SK-N-SH treated with all-trans-retinoic acid at 6 μM for 48 hours (cell line): ENCODE measurements around the gene FLOT1.

Experiments used
- ATAC-seq: fragments of 200-7000 bp; cut with Tn5 transposase; 3 replicates; pipeline ENCODE4 v1.9.1; 2020; ENCODE audit warnings: mild to moderate bottlenecking, moderate library complexity
- ARNTL ChIP-seq: fragments of 450-650 bp; formaldehyde crosslinking; IDR thresholded peaks from 2 replicates; pipeline ENCODE4 v1.5.0; 2020; ENCODE audit warnings: low read depth, mild to moderate bottlenecking, moderate library complexity, borderline replicate concordance
- CREB5 ChIP-seq: fragments of 250-450 bp; sonication (Bioruptor Pico); IDR thresholded peaks from 2 replicates; pipeline ENCODE4 v1.5.1; 2020; ENCODE audit warnings: low read depth, mild to moderate bottlenecking, moderate library complexity
- ESRRG ChIP-seq: fragments of 250-450 bp; sonication (Bioruptor Pico); IDR thresholded peaks from 2 replicates; pipeline ENCODE4 v1.6.1; 2021; ENCODE audit warnings: mild to moderate bottlenecking
- ISL1 ChIP-seq: fragments of 250-450 bp; sonication (Bioruptor Pico); IDR thresholded peaks from 2 replicates; pipeline ENCODE4 v2.1.2; 2022; ENCODE audit warnings: mild to moderate bottlenecking, moderate library complexity
- OSR1 ChIP-seq: fragments of 250-450 bp; sonication (Bioruptor Pico); IDR thresholded peaks from 2 replicates; pipeline ENCODE4 v1.8.0; 2022; ENCODE audit warnings: moderate library complexity, mild to moderate bottlenecking, inconsistent platforms
- PATZ1 ChIP-seq: fragments of 250-450 bp; sonication (Bioruptor Pico); IDR thresholded peaks from 2 replicates; pipeline ENCODE4 v1.8.0; 2020; ENCODE audit warnings: mild to moderate bottlenecking, moderate library complexity, borderline replicate concordance
- PPARA ChIP-seq: fragments of 250-450 bp; sonication (Bioruptor Pico); IDR thresholded peaks from 2 replicates; pipeline ENCODE4 v1.5.0; 2020; ENCODE audit warnings: mild to moderate bottlenecking, borderline replicate concordance
- SNAI2 ChIP-seq: fragments of 250-450 bp; sonication (Bioruptor Pico); IDR thresholded peaks from 2 replicates; pipeline ENCODE4 v1.5.0; 2020; ENCODE audit warnings: mild to moderate bottlenecking, moderate library complexity
- TCF4 ChIP-seq: fragments of 250-450 bp; sonication (Bioruptor Pico); IDR thresholded peaks from 2 replicates; pipeline ENCODE4 v1.8.0; 2021; ENCODE audit warnings: mild to moderate bottlenecking, moderate library complexity, borderline replicate concordance
- TOX ChIP-seq: fragments of 250-450 bp; sonication (Bioruptor Pico); IDR thresholded peaks from 2 replicates; pipeline ENCODE4 v1.8.0; 2021; ENCODE audit warnings: mild to moderate bottlenecking, moderate library complexity, borderline replicate concordance
- ZC3H10 ChIP-seq: fragments of 250-450 bp; sonication (Bioruptor Pico); IDR thresholded peaks from 2 replicates; pipeline ENCODE4 v1.5.1; 2021; ENCODE audit warnings: mild to moderate bottlenecking, moderate library complexity
- ZFP3 ChIP-seq: fragments of 250-450 bp; sonication (Bioruptor Pico); IDR thresholded peaks from 2 replicates; pipeline ENCODE4 v1.5.0; 2020; ENCODE audit warnings: mild to moderate bottlenecking, moderate library complexity
- ZFP30 ChIP-seq: fragments of 450-650 bp; formaldehyde crosslinking; IDR thresholded peaks from 2 replicates; pipeline ENCODE4 v1.5.0; 2022; ENCODE audit warnings: mild to moderate bottlenecking, moderate library complexity
- ZNF70 ChIP-seq: fragments of 450-650 bp; formaldehyde crosslinking; IDR thresholded peaks from 2 replicates; pipeline ENCODE4 v1.5.0; 2020; ENCODE audit warnings: mild to moderate bottlenecking, moderate library complexity
- ZNF8 ChIP-seq: fragments of 450-650 bp; formaldehyde crosslinking; IDR thresholded peaks from 2 replicates; pipeline ENCODE4 v1.5.0; 2020; ENCODE audit warnings: mild to moderate bottlenecking, moderate library complexity
- TF ChIP-seq, protein P1 (sequence below): fragments of 250-450 bp; sonication (Bioruptor Pico); IDR thresholded peaks from 2 replicates; pipeline ENCODE4 v1.5.0; 2020; ENCODE audit warnings: mild to moderate bottlenecking, moderate library complexity
- TF ChIP-seq, protein P2 (sequence below): fragments of 250-450 bp; sonication (Bioruptor Pico); IDR thresholded peaks from 2 replicates; pipeline ENCODE4 v1.8.0; 2021; ENCODE audit warnings: low read depth, mild to moderate bottlenecking, moderate library complexity, borderline replicate concordance
- TF ChIP-seq, protein P3 (sequence below): fragments of 250-450 bp; sonication (Bioruptor Pico); IDR thresholded peaks from 2 replicates; pipeline ENCODE4 v1.5.1; 2021; ENCODE audit warnings: mild to moderate bottlenecking, moderate library complexity

The FLOT1 gene

GRCh38 chr6:30738532-30738931, 4.0 kb downstream of the FLOT1 start:
- TF ChIP-seq ARNTL (CRISPR knock-in tag): no peak
- no peak for TF ChIP-seq SNAI2 (CRISPR knock-in tag)
- TF ChIP-seq ZNF70 (CRISPR knock-in tag): no peak
- no peak for TF ChIP-seq ZC3H10
- no peak for TF ChIP-seq ESRRG (CRISPR knock-in tag)
- TF ChIP-seq ZFP3 (CRISPR knock-in tag): no peak
- no peak for TF ChIP-seq ISL1 (CRISPR knock-in tag)
- TF ChIP-seq, protein P1, sequence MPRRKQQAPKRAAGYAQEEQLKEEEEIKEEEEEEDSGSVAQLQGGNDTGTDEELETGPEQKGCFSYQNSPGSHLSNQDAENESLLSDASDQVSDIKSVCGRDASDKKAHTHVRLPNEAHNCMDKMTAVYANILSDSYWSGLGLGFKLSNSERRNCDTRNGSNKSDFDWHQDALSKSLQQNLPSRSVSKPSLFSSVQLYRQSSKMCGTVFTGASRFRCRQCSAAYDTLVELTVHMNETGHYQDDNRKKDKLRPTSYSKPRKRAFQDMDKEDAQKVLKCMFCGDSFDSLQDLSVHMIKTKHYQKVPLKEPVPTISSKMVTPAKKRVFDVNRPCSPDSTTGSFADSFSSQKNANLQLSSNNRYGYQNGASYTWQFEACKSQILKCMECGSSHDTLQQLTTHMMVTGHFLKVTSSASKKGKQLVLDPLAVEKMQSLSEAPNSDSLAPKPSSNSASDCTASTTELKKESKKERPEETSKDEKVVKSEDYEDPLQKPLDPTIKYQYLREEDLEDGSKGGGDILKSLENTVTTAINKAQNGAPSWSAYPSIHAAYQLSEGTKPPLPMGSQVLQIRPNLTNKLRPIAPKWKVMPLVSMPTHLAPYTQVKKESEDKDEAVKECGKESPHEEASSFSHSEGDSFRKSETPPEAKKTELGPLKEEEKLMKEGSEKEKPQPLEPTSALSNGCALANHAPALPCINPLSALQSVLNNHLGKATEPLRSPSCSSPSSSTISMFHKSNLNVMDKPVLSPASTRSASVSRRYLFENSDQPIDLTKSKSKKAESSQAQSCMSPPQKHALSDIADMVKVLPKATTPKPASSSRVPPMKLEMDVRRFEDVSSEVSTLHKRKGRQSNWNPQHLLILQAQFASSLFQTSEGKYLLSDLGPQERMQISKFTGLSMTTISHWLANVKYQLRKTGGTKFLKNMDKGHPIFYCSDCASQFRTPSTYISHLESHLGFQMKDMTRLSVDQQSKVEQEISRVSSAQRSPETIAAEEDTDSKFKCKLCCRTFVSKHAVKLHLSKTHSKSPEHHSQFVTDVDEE: no peak
- no peak for TF ChIP-seq PATZ1 (CRISPR knock-in tag)
- no peak for TF ChIP-seq TOX (CRISPR knock-in tag)
- TF ChIP-seq, protein P2, sequence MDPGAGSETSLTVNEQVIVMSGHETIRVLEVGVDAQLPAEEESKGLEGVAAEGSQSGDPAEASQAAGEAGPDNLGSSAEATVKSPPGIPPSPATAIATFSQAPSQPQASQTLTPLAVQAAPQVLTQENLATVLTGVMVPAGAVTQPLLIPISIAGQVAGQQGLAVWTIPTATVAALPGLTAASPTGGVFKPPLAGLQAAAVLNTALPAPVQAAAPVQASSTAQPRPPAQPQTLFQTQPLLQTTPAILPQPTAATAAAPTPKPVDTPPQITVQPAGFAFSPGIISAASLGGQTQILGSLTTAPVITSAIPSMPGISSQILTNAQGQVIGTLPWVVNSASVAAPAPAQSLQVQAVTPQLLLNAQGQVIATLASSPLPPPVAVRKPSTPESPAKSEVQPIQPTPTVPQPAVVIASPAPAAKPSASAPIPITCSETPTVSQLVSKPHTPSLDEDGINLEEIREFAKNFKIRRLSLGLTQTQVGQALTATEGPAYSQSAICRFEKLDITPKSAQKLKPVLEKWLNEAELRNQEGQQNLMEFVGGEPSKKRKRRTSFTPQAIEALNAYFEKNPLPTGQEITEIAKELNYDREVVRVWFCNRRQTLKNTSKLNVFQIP (CRISPR knock-in tag): no peak
- no peak for TF ChIP-seq OSR1 (CRISPR knock-in tag)
- ATAC-seq: no peak

- TF ChIP-seq CREB5 (CRISPR knock-in tag): no peak
- ATAC-seq: no peak
These were observed 6.7 kb downstream of the FLOT1 start for GRCh38 chr6:30735668-30736314.

GRCh38 chr6:30732237-30732943, 10.1 kb downstream of the FLOT1 start:
- no peak for ATAC-seq
- TF ChIP-seq ZFP30 (CRISPR knock-in tag) (no peak), ZC3H10 (no peak), ISL1 (CRISPR knock-in tag) (no peak), PPARA (CRISPR knock-in tag) (no peak), ZNF70 (CRISPR knock-in tag) (no peak), ZNF8 (no peak), TCF4 (CRISPR knock-in tag) (no peak)
- TF ChIP-seq, protein P3, sequence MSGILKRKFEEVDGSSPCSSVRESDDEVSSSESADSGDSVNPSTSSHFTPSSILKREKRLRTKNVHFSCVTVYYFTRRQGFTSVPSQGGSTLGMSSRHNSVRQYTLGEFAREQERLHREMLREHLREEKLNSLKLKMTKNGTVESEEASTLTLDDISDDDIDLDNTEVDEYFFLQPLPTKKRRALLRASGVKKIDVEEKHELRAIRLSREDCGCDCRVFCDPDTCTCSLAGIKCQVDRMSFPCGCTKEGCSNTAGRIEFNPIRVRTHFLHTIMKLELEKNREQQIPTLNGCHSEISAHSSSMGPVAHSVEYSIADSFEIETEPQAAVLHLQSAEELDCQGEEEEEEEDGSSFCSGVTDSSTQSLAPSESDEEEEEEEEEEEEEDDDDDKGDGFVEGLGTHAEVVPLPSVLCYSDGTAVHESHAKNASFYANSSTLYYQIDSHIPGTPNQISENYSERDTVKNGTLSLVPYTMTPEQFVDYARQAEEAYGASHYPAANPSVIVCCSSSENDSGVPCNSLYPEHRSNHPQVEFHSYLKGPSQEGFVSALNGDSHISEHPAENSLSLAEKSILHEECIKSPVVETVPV: no peak
